Astrocyte of the spinal cord (primary cell): ENCODE results near the gene THSD7A.

ENCODE experiments used
- DNase-seq: peaks from one replicate; pipeline ENCODE4 v3.0.0; 2011; ENCODE audit warnings: low read depth, low spot score
- H3K4me3 ChIP-seq: 2 replicates; pipeline ENCODE4 v1.5.1; 2011; ENCODE audit warnings: low read depth, mild to moderate bottlenecking, low read length, moderate library complexity
- CTCF ChIP-seq: IDR thresholded peaks from 2 replicates; pipeline ENCODE4 v1.5.1; 2012; ENCODE audit warnings: low read depth, mild to moderate bottlenecking, low read length, inconsistent platforms
- in situ Hi-C: cut with HindIII; loops from 2 replicates; pipeline ENCODE4 v1.10.0; 2017; ENCODE audit warnings: low sequenced_read_pairs

THSD7A gene

GRCh38 chr7:11775401-11775800, 56.6 kb downstream of the THSD7A start:
- TF ChIP-seq CTCF: no peak
- DNase-seq: no peak
- no peak overlapping the region for H3K4me3 ChIP-seq
- in situ Hi-C loops: no loop called here

DNA sequence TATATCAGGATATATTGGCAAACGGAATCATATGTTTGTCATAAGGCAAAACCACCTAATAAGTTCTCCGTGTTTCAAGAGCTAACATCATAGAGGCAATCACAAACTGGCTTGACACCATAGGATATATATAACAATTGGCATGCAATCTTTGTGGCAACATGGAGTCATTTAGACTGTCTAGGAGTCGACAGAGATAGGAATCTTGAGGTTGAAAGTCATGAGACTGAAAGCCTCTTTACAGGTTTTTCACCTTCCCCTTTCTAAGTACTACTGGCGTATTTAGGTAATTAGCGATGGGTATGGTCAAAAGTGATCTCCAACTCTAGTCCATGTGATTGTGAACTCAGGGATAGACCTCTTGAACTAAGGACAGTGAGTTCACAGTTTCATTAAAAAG, 63.7 kb downstream of the THSD7A start:
- H3K4me3 ChIP-seq: no peak overlapping the region
- no peak for DNase-seq
- TF ChIP-seq CTCF: no peak
- in situ Hi-C loops: no loop called here

DNA sequence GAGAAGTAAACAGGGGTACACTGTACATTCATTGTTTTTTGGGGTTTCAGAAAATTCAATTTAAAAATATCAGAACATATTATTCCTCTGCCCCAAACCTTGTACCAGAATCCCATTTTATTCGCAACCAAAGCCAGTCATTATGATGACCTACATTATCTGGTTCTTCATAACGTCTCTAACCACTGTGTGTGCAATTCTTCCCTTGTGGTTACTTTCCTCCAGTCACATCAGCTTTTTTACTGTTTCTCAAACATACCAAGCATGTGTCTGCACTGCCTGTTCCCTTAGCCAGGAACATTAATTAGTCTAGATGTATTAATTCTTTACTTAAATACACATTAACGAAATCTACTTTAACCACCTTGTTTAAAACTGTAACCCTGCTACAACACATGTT, 64.8 kb downstream of the THSD7A start:
- no peak overlapping the region for H3K4me3 ChIP-seq
- no peak for TF ChIP-seq CTCF
- no peak for DNase-seq
- in situ Hi-C loops: no loop called here

GRCh38 chr7:11760372-11760771, 71.6 kb downstream of the THSD7A start:
- no peak overlapping the region for H3K4me3 ChIP-seq
- DNase-seq: no peak
- TF ChIP-seq CTCF: no peak
- in situ Hi-C loops: no loop called here

GRCh38 chr7:11758627-11759111, 73.3 kb downstream of the THSD7A start:
- no peak overlapping the region for H3K4me3 ChIP-seq
- peak; percentile 20 for DNase-seq
- no peak for TF ChIP-seq CTCF
- in situ Hi-C loops: no loop called here

DNA sequence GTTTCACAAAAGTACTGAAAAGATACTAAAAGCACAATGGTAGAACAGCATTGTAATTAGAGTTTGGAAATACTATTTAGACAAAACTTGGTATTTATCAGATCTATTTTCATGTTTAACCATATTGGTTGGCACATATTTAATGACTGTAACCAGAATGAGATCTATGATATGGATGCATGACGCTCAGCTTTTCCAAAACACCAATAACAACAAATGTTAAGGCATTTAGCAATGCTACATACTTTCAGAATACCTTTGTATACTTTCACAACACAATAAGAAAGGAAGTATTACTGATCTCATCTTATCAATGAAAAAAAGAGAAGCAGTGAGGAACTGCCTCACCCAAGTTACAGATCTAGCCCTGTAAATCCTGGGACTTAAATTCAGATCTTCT, 74.8 kb downstream of the THSD7A start:
- in situ Hi-C loops: no loop called here
- TF ChIP-seq CTCF: no peak
- H3K4me3 ChIP-seq: no peak overlapping the region
- DNase-seq: no peak

- TF ChIP-seq CTCF: no peak
- in situ Hi-C loops: no loop called here
- H3K4me3 ChIP-seq: no peak overlapping the region
- DNase-seq: no peak
Observed at GRCh38 chr7:11754933-11755332, 77.1 kb downstream of the THSD7A start.
